Activated CD8-positive, alpha-beta memory T cell treated with anti-CD3 and anti-CD28 coated beads for 1 hour (primary cell): ENCODE results near the gene TEX26.

Source experiments
- DNase-seq, 2 donors: peaks; one replicate each; pipeline ENCODE4 v3.0.0-alpha.2; 2020; ENCODE audit warnings: low read depth in 1 of 2; ENCODE audit errors: extremely low read depth in 1 of 2

TEX26 gene

GRCh38 chr13:31011193-31011860 lies 78.9 kb downstream of the TEX26 start:
- no peak for DNase-seq

- no peak for DNase-seq
These were observed 79.6 kb downstream of the TEX26 start for GRCh38 chr13:31011901-31012654.

GRCh38 chr13:31012655-31013024 lies 80.2 kb downstream of the TEX26 start:
- DNase-seq: no peak

- no peak for DNase-seq
These were observed 82.0 kb downstream of the TEX26 start for GRCh38 chr13:31014456-31014855.

- DNase-seq: no peak
These were observed 82.7 kb downstream of the TEX26 start for GRCh38 chr13:31015199-31015598.

- no peak for DNase-seq
These were observed 84.2 kb downstream of the TEX26 start for GRCh38 chr13:31016342-31017325.

- no peak for DNase-seq
These were observed 86.1 kb downstream of the TEX26 start for GRCh38 chr13:31018511-31018910.

- no peak for DNase-seq
These were observed 88.5 kb downstream of the TEX26 start for GRCh38 chr13:31020996-31021395.

GRCh38 chr13:31022288-31022895 lies 89.9 kb downstream of the TEX26 start:
- no peak for DNase-seq

- no peak for DNase-seq
These were observed 90.6 kb downstream of the TEX26 start for GRCh38 chr13:31022928-31023530.
